HL-60 (cell line): ENCODE data around the gene ITPRIP.

Source experiments
- DNase-seq, 2 experiments: peaks; one replicate each; pipeline ENCODE4 v3.0.0-alpha.2; 2010 to 2020; ENCODE audit warnings: low read depth in 1 of 2, low spot score in 1 of 2
- H3K27ac ChIP-seq: fragments of 250-450 bp; sonication (Bioruptor Pico); replicated peaks from 2 replicates; pipeline ENCODE4 v1.5.1; 2020; ENCODE audit warnings: mild to moderate bottlenecking, moderate library complexity
- H3K27me3 ChIP-seq: fragments of 250-450 bp; sonication (Bioruptor Pico); 2 replicates; pipeline ENCODE4 v1.5.1; 2021; ENCODE audit warnings: mild to moderate bottlenecking, moderate library complexity; ENCODE audit not compliant: insufficient read depth, poor library complexity, severe bottlenecking
- H3K4me3 ChIP-seq: replicated peaks from 2 replicates; pipeline ENCODE4 v1.5.1; 2011; ENCODE audit warnings: mild to moderate bottlenecking, control low read depth, low read length; ENCODE audit not compliant: insufficient read depth
- GABPA ChIP-seq: IDR thresholded peaks from 2 replicates; pipeline ENCODE4 v1.6.1; 2012; ENCODE audit warnings: low read depth
- POLR2AphosphoS5 ChIP-seq: IDR thresholded peaks from 2 replicates; pipeline ENCODE4 v1.6.1; 2012; ENCODE audit warnings: low read depth
- SPI1 ChIP-seq: IDR thresholded peaks from 2 replicates; pipeline ENCODE4 v1.6.1; 2012; ENCODE audit warnings: low read depth, mild to moderate bottlenecking, borderline replicate concordance
- TF ChIP-seq, protein P1 (sequence below): IDR thresholded peaks from one replicate; pipeline ENCODE4 v1.5.1; 2011; ENCODE audit warnings: low read length, control low read depth, inconsistent platforms; ENCODE audit not compliant: insufficient read depth
- TF ChIP-seq, protein P2 (sequence below): IDR thresholded peaks from 2 replicates; pipeline ENCODE4 v1.6.1; 2012; ENCODE audit warnings: low read depth; ENCODE audit not compliant: insufficient replicate concordance

The ITPRIP gene

DNA sequence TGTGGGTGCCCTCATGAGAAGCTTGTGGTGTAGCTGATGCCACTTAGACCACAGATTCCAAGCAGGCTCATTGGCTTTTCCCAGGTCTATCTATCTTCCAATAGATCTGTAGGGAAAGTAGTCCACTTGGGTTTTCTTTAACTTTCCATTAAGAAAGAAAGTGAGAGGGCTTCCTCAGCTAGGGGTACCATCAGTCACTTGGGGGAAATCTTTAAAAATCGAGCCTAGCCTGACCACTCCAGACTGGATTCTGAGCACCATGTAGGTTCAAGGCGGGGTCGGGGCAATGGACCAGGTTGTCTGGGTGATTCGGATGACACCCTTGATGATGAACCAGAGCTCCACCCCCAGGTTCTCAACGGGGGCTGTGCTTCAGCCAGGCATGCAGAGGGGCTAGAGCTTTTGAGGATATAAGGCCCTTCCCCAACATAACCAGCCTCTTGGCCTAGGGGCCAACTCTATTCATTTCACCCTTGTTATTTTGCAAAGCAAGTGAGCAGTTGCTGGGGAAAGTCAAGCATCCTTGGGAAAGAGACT is 27.0 kb downstream of the ITPRIP start:
- TF ChIP-seq, protein P1, sequence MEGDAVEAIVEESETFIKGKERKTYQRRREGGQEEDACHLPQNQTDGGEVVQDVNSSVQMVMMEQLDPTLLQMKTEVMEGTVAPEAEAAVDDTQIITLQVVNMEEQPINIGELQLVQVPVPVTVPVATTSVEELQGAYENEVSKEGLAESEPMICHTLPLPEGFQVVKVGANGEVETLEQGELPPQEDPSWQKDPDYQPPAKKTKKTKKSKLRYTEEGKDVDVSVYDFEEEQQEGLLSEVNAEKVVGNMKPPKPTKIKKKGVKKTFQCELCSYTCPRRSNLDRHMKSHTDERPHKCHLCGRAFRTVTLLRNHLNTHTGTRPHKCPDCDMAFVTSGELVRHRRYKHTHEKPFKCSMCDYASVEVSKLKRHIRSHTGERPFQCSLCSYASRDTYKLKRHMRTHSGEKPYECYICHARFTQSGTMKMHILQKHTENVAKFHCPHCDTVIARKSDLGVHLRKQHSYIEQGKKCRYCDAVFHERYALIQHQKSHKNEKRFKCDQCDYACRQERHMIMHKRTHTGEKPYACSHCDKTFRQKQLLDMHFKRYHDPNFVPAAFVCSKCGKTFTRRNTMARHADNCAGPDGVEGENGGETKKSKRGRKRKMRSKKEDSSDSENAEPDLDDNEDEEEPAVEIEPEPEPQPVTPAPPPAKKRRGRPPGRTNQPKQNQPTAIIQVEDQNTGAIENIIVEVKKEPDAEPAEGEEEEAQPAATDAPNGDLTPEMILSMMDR: no peak
- TF ChIP-seq GABPA (no peak), SPI1 (no peak), POLR2AphosphoS5 (no peak)
- TF ChIP-seq, protein P2, sequence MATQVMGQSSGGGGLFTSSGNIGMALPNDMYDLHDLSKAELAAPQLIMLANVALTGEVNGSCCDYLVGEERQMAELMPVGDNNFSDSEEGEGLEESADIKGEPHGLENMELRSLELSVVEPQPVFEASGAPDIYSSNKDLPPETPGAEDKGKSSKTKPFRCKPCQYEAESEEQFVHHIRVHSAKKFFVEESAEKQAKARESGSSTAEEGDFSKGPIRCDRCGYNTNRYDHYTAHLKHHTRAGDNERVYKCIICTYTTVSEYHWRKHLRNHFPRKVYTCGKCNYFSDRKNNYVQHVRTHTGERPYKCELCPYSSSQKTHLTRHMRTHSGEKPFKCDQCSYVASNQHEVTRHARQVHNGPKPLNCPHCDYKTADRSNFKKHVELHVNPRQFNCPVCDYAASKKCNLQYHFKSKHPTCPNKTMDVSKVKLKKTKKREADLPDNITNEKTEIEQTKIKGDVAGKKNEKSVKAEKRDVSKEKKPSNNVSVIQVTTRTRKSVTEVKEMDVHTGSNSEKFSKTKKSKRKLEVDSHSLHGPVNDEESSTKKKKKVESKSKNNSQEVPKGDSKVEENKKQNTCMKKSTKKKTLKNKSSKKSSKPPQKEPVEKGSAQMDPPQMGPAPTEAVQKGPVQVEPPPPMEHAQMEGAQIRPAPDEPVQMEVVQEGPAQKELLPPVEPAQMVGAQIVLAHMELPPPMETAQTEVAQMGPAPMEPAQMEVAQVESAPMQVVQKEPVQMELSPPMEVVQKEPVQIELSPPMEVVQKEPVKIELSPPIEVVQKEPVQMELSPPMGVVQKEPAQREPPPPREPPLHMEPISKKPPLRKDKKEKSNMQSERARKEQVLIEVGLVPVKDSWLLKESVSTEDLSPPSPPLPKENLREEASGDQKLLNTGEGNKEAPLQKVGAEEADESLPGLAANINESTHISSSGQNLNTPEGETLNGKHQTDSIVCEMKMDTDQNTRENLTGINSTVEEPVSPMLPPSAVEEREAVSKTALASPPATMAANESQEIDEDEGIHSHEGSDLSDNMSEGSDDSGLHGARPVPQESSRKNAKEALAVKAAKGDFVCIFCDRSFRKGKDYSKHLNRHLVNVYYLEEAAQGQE: no peak
- H3K27ac ChIP-seq: no peak overlapping the region
- H3K27me3 ChIP-seq: no peaks in the 10 kb centered on the region

DNA sequence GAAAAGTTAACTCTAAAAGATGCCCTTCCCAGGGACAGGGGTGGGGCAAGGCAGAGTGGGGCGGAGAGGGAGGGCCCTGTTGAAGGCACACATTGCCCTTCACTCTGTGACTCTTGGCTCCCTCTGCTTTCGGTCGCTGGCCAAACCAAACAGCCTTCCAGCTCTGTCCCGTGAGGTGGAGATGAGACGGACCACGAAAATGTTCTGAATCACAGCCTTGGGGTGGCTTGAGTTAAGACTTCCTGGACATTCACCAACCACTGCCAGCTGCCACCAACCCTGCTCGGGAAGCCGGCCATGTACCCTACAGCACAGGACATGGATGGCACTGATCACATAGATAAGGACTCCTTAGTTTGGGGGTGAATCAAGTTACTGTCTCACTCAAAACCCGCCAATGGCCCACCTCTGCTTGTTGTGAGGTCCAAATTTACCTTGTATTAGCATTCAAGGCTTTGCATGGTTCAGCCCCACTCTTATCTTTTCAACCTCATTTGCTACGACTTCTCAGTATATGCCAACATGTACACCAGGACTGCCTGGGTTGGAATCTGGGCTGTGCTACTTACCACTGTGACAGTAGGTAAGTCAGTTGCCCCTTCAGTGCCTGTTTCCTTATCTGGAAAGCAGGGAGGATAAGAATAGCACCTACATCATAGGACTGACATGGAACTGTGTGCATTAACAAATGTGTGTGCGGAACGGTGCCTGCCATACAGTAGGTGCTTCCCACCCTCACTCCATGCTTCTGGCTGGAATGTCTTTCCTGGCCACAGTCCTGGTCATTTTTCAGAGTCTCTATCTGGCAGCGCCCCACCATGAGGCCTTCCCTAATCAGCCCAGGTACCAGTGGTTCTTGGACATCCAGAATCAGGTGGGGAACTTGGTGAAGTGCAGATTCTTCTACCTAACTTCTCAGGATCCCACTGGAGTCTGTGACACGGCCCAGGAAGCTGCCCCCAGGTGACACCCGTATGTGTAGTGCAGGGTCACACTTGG is 28.0 kb downstream of the ITPRIP start:
- no peaks in the 10 kb centered on the region for H3K27me3 ChIP-seq
- TF ChIP-seq, protein P1: no peak
- 0 out of 2 replicates have a peak, but pooled peaks have one; percentile 36 for TF ChIP-seq POLR2AphosphoS5
- TF ChIP-seq SPI1: no peak
- TF ChIP-seq, protein P2: no peak
- H3K27ac ChIP-seq: no peak overlapping the region
- DNase-seq: no peak
- H3K4me3 ChIP-seq: no peak overlapping the region

More for the DNA sequence above, 27.0 kb downstream of the ITPRIP start:
- no peak for DNase-seq
- no peak overlapping the region for H3K4me3 ChIP-seq

DNA sequence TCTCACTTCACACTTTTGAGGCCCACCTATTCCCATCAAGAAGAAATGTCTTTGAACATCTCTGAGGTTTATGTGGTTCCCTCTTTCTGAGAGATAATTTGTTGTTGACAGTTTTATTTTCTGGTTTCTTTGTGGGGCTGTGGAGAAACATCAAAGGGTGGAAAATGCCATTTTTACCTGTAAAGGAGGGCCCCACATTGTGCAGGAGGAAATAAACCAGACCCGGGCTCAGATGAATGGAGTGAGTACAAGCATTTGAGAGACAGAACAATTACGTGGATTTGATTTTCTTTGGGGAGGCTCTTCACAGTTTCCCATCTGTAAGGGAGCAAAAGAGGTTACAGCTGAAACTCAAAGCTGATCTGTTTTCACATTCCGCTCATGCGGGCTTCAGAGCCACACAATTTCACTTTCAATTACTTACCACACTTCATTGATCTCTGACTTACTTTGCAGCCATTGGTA is 29.8 kb downstream of the ITPRIP start:
- Histone ChIP-seq H3K27ac (no peak overlapping the region), H3K4me3 (no peak overlapping the region), H3K27me3 (no peaks in the 10 kb centered on the region)
- TF ChIP-seq, protein P1: no peak
- TF ChIP-seq POLR2AphosphoS5 (no peak), GABPA (no peak), SPI1 (no peak)
- TF ChIP-seq, protein P2: no peak
- no peak for DNase-seq
